Measurements from ENCODE around the gene SYT1. TPM values are rescaled to one million over a fixed set of nuclear protein-coding genes. Genes with fewer than 3 reads are reported as not detected.
"Not testable (repeated sequence)": the region's sequence is repeated elsewhere in the genome, so short reads cannot be mapped to it uniquely, and the experiment has no call there.

SYT1 gene
- total RNA-seq, 1 experiment from 2014 or later, result not detected

GRCh38 chr12:79033788-79034187 is 169.2 kb downstream of the SYT1 start:
- in situ Hi-C loops (cut with HindIII; ENCODE audit: low sequenced_read_pairs), result no loop called here
- no peak for DNase-seq (ENCODE audit: low spot score)

DNA sequence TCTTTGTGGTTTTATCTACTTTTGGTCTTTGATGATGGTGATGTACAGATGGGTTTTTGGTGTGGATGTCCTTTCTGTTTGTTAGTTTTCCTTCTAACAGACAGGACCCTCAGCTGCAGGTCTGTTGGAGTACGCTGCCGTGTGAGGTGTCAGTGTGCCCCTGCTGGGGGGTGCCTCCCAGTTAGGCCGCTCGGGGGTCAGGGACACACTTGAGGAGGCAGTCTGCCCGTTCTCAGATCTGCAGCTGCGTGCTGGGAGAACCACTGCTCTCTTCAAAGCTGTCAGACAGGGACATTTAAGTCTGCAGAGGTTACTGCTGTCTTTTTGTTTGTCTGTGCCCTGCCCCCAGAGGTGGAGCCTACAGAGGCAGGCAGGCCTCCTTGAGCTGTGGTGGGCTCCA is 180.2 kb downstream of the SYT1 start:
- DNase-seq (ENCODE audit: low spot score); in situ Hi-C loops (cut with HindIII; ENCODE audit: low sequenced_read_pairs): not testable (repeated sequence)

DNA sequence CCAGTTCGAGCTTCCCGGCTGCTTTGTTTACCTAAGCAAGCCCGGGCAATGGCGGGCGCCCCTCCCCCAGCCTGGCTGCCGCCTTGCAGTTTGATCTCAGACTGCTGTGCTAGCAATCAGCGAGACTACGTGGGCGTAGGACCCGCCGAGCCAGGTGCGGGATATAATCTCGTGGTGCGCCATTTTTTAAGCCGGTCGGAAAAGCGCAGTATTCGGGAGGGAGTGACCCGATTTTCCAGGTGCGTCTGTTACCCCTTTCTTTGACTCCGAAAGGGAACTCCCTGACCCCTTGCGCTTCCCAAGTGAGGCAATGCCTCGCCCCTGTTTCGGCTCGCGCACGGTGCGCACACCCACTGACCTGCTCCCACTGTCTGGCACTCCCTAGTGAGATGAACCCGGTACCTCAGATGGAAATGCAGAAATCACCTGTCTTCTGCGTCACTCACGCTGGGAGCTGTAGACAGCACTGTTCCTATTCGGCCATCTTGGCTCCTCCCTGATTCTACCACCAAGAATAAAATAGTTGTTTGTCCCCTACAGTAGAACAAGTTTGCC is 180.7 kb downstream of the SYT1 start:
- in situ Hi-C loops (cut with HindIII; ENCODE audit: low sequenced_read_pairs); DNase-seq (ENCODE audit: low spot score): not testable (repeated sequence)

DNA sequence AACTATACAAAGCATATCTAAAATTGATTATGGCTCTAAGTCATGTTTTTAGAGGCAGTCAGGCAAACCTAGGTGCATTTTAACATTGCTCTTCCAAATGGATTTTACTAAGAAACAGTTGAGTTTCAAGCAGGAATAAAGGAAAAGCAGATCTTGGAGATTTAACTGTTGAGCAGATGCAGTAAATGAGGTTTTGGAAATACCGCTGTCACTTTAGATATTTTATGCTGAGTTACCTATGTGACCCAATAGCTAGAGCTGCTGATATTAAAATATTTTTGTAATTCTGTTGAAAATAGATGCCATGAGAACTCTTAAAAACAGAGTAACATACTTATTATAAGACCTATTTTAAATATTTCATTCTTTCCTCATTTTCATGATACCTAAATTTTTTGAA is 181.4 kb downstream of the SYT1 start:
- DNase-seq (ENCODE audit: low spot score), result peak; percentile 79
- in situ Hi-C loops (cut with HindIII; ENCODE audit: low sequenced_read_pairs), result no loop called here

DNA sequence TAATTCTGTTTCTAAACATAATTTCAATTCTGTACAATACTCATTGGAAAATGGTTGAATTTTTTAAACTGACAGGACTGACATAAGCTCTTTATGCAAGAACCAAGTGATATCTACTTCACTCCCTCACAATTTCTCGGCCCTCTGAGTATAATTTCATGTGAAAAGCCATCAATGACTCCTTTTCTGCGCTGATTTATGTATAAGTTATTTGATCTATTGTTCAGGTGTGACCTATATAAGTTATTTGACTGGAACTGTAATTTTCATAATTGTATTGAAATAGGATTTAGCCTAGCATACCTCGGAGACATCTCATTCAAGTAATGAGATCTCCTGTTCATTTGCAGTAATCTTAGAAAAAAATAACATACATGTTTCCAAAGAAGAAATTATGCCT is 184.4 kb downstream of the SYT1 start:
- DNase-seq (ENCODE audit: low spot score), result peak; percentile 37
- in situ Hi-C loops (cut with HindIII; ENCODE audit: low sequenced_read_pairs), result no loop called here

DNA sequence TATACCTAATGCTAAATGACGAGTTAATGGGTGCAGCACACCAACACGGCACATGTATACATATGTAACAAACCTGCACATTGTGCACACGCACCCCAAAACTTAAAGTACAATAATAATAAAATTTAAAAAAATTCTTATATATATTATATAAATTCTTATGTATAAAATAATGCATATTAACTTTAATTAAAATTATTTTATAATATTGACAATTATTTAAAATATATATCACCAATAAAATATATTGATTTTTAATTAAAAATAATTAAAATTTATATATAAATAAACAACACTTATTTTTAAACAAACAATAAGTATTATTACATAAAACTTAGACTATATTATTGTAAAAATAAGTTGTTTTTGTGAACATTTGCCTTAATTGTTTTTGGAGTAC is 188.8 kb downstream of the SYT1 start:
- no peak for DNase-seq (ENCODE audit: low spot score)

DNA sequence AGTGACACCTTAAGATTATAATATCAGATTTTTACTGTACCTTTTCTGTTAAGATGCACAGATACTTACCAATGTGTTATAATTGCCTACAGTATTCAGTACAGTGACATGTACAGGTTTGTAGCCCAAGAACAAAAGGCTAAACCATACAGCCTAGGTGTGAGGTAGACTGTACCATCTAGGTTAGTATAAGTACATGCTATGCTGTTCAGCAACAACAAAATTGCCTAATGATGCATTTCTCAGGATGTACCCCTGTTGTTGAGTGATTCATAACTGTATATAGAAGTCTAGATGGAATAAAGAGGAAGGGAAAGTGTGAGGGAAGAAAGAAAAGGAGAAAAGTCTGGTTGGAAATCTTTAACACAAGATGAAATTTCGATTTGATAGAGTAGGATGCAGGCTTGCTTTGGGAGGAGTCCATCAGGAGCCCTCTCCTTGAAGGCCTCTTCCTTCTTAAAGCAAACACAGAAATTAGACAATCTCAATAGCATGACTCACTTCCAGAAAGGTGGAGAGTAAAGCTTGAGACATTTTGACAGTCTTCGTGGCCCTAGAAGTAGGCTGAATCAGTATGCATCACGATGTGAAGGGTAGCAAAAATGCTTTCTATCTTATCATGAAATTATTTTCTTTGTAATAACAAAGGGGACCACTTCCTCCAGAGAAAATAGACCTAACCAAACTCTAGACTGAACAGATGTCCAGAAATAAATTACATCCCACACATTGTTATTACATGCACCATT is 191.5 kb downstream of the SYT1 start:
- no peak for DNase-seq (ENCODE audit: low spot score)
- in situ Hi-C loops (cut with HindIII; ENCODE audit: low sequenced_read_pairs), result no loop called here

More for the DNA sequence above, 188.8 kb downstream of the SYT1 start:
- in situ Hi-C loops (cut with HindIII; ENCODE audit: low sequenced_read_pairs), result no loop called here

GRCh38 chr12:79056775-79057174 is 192.2 kb downstream of the SYT1 start:
- DNase-seq (ENCODE audit: low spot score), result no peak
- in situ Hi-C loops (cut with HindIII; ENCODE audit: low sequenced_read_pairs), result no loop called here

DNA sequence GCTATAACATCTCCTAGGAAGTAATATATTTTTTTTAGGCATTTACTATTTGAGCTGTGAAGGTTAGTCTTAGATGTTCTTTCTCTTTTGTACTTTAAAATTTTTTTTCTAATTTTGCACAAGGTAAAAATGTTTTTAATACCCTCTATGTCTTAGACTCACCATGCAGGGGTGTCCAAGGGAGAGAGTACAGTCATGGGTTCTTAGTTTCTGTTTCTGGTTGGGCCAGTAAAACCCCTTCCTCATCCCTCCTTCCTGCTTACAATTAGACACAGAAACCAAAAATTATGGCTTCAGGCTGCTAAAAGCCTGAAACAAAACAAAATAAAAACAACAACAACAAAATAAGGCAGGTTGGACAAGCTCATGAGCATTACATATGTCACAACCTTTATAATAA is 193.0 kb downstream of the SYT1 start:
- DNase-seq (ENCODE audit: low spot score), result no peak
- in situ Hi-C loops (cut with HindIII; ENCODE audit: low sequenced_read_pairs), result no loop called here

GRCh38 chr12:79058342-79058741 is 193.8 kb downstream of the SYT1 start:
- in situ Hi-C loops (cut with HindIII; ENCODE audit: low sequenced_read_pairs), result no loop called here
- no peak for DNase-seq (ENCODE audit: low spot score)

DNA sequence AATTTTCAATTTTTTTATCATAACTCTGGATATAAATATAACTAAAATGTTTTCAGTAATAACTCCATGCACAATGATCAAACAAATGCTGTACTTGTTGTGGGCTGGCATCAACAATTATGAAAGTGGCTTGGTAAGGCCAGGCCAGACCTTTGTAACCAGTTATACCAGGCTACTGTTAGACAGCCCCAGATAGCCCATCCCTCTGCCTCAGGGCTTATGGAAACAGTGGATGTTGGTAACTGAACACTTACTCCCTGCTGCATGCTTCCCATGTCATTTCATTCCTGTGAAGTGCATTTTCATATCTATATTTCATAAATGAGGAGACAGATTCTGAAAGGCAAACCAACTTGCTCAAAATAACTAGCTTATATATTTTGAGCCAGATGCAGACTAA is 195.0 kb downstream of the SYT1 start:
- in situ Hi-C loops (cut with HindIII; ENCODE audit: low sequenced_read_pairs), result no loop called here
- no peak for DNase-seq (ENCODE audit: low spot score)

GRCh38 chr12:79063258-79063657 is 198.7 kb downstream of the SYT1 start:
- DNase-seq (ENCODE audit: low spot score), result no peak
- in situ Hi-C loops (cut with HindIII; ENCODE audit: low sequenced_read_pairs), result no loop called here

GRCh38 chr12:79067977-79068376 is 203.4 kb downstream of the SYT1 start:
- in situ Hi-C loops (cut with HindIII; ENCODE audit: low sequenced_read_pairs), result no loop called here

DNA sequence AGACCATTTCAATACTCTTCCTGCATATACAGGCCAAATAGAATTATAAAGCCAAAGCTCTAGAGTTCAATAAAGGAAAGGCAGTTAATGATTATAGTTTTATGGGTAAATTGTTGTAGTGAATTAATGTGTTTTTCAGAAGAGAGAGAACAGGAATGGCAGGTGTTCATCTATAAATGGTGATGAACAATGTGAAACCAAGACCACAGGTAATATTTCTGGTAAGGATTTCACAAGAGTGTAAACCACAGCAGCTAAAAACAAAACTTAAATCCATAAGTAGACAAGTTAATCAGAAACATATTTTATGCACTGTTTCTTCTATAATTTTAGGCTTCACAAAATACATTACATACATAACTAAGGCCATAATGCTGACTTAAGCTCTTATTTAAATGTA is 204.4 kb downstream of the SYT1 start:
- in situ Hi-C loops (cut with HindIII; ENCODE audit: low sequenced_read_pairs), result no loop called here
- DNase-seq (ENCODE audit: low spot score), result no peak

More at GRCh38 chr12:79067977-79068376, 203.4 kb downstream of the SYT1 start:
- DNase-seq (ENCODE audit: low spot score), result no peak

GRCh38 chr12:79071498-79071897 is 206.9 kb downstream of the SYT1 start:
- no peak for DNase-seq (ENCODE audit: low spot score)
- in situ Hi-C loops (cut with HindIII; ENCODE audit: low sequenced_read_pairs), result no loop called here

DNA sequence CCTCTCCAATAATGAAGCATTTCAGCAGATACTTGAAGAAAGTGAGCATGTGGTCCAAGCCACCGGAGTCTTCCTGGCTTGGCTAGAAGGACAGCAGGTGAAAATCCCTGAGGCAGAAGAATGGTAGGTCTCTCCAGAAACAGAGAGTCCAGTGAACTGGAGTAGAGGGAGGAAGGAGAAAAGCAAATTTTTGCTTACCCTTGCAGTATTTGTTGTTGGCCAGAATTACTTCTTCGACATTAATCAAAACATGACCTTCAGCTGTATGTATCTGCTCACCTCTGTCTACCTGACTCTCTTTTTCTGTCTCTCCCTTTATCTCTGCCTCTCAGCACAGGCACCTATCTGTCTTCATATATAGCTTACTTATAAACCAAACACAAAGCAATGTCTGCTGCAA is 208.9 kb downstream of the SYT1 start:
- no peak for DNase-seq (ENCODE audit: low spot score)
- in situ Hi-C loops (cut with HindIII; ENCODE audit: low sequenced_read_pairs), result no loop called here

GRCh38 chr12:79082595-79082994 is 218.0 kb downstream of the SYT1 start:
- in situ Hi-C loops (cut with HindIII; ENCODE audit: low sequenced_read_pairs), result no loop called here
- DNase-seq (ENCODE audit: low spot score), result no peak

GRCh38 chr12:79083181-79083580 is 218.6 kb downstream of the SYT1 start:
- in situ Hi-C loops (cut with HindIII; ENCODE audit: low sequenced_read_pairs), result no loop called here
- no peak for DNase-seq (ENCODE audit: low spot score)

- no peak for DNase-seq (ENCODE audit: low spot score)
- in situ Hi-C loops (cut with HindIII; ENCODE audit: low sequenced_read_pairs), result no loop called here
Measured at GRCh38 chr12:79085106-79085682, 220.6 kb downstream of the SYT1 start.

- DNase-seq (ENCODE audit: low spot score), result no peak
- in situ Hi-C loops (cut with HindIII; ENCODE audit: low sequenced_read_pairs), result no loop called here
Measured at GRCh38 chr12:79086541-79087296, 222.1 kb downstream of the SYT1 start.
